Measurements from ENCODE around the gene XYLT1.
"Not testable (repeated sequence)": the region's sequence is repeated elsewhere in the genome, so short reads cannot be mapped to it uniquely, and the experiment has no call there.

Gene XYLT1

GRCh38 chr16:17335826-17336529 is 134.8 kb downstream of the XYLT1 start:
- Histone ChIP-seq H3K27me3 (ENCODE audit: insufficient read depth, low read depth, severe bottlenecking) (no peaks in the 10 kb centered on the region), H3K36me3 (no peaks in the 10 kb centered on the region), H3K4me3 (ENCODE audit: low read depth, low read length) (no peak overlapping the region), H3K9me3 (ENCODE audit: severe bottlenecking) (no peaks in the 10 kb centered on the region), H3K27ac (no peak overlapping the region)
- no peak for DNase-seq
- TF ChIP-seq CTCF (IDR thresholded peaks at IDR 0.05; ENCODE audit: low read depth, low read length), result no peak

- not testable (repeated sequence) for H3K27ac ChIP-seq; H3K36me3 ChIP-seq; H3K9me3 ChIP-seq (ENCODE audit: severe bottlenecking); H3K27me3 ChIP-seq (ENCODE audit: insufficient read depth, low read depth, severe bottlenecking); DNase-seq; H3K4me3 ChIP-seq (ENCODE audit: low read depth, low read length)
Measured at GRCh38 chr16:17335406-17335805, 135.4 kb downstream of the XYLT1 start.

- no peak for TF ChIP-seq CTCF (IDR thresholded peaks at IDR 0.05; ENCODE audit: low read depth, low read length)
- no peak overlapping the region for H3K27ac ChIP-seq
- H3K27me3 ChIP-seq (ENCODE audit: insufficient read depth, low read depth, severe bottlenecking), result no peaks in the 10 kb centered on the region
- no peaks in the 10 kb centered on the region for H3K36me3 ChIP-seq
- no peaks in the 10 kb centered on the region for H3K9me3 ChIP-seq (ENCODE audit: severe bottlenecking)
- H3K4me3 ChIP-seq (ENCODE audit: low read depth, low read length), result no peak overlapping the region
- DNase-seq, result no peak
Measured at GRCh38 chr16:17334096-17334495, 136.7 kb downstream of the XYLT1 start.

- TF ChIP-seq CTCF (IDR thresholded peaks at IDR 0.05; ENCODE audit: low read depth, low read length), result no peak
- H3K36me3 ChIP-seq, result no peaks in the 10 kb centered on the region
- H3K27ac ChIP-seq, result no peak overlapping the region
- H3K9me3 ChIP-seq (ENCODE audit: severe bottlenecking), result no peaks in the 10 kb centered on the region
- no peak for DNase-seq
- no peak overlapping the region for H3K4me3 ChIP-seq (ENCODE audit: low read depth, low read length)
- H3K27me3 ChIP-seq (ENCODE audit: insufficient read depth, low read depth, severe bottlenecking), result no peaks in the 10 kb centered on the region
Measured at GRCh38 chr16:17333229-17333628, 137.5 kb downstream of the XYLT1 start.

- Histone ChIP-seq H3K27ac (no peak overlapping the region), H3K27me3 (ENCODE audit: insufficient read depth, low read depth, severe bottlenecking) (no peaks in the 10 kb centered on the region), H3K36me3 (no peaks in the 10 kb centered on the region), H3K4me3 (ENCODE audit: low read depth, low read length) (no peak overlapping the region), H3K9me3 (ENCODE audit: severe bottlenecking) (no peaks in the 10 kb centered on the region)
- no peak for TF ChIP-seq CTCF (IDR thresholded peaks at IDR 0.05; ENCODE audit: low read depth, low read length)
- DNase-seq, result peak; percentile 63
Measured at GRCh38 chr16:17331991-17332390, 138.8 kb downstream of the XYLT1 start.

- Histone ChIP-seq H3K4me3 (ENCODE audit: low read depth, low read length) (no peak overlapping the region), H3K36me3 (no peaks in the 10 kb centered on the region), H3K27me3 (ENCODE audit: insufficient read depth, low read depth, severe bottlenecking) (no peaks in the 10 kb centered on the region), H3K9me3 (ENCODE audit: severe bottlenecking) (no peaks in the 10 kb centered on the region), H3K27ac (no peak overlapping the region)
- DNase-seq, result no peak
- TF ChIP-seq CTCF (IDR thresholded peaks at IDR 0.05; ENCODE audit: low read depth, low read length), result no peak
Measured at GRCh38 chr16:17331071-17331607, 139.6 kb downstream of the XYLT1 start.

Measured in WERI-Rb-1 (cell line).